ENCODE measurements around the gene ATP11A. TPM values are rescaled to one million over a fixed set of nuclear protein-coding genes. Genes with fewer than 3 reads are reported as not detected.

The ATP11A gene
- total RNA-seq, 5 donors from 2014 or later (not counting 1 experiment from before 2014, with no cell fraction given) = 35.7 to 57.1 (median 48.5) TPM

- Histone ChIP-seq H3K36me3 (ENCODE audit: control insufficient read depth in 2 of 2, extremely low read depth in 1 of 2, insufficient read depth in 1 of 2, low read length in 1 of 2) (no peaks in the 10 kb centered on the region), H3K27ac (ENCODE audit: low read length) (no peak overlapping the region), H3K9me3 (no peaks in the 10 kb centered on the region), H3K4me3 (ENCODE audit: control insufficient read depth in 1 of 2, extremely low read depth in 1 of 2, low read length in 1 of 2) (no peak overlapping the region), H3K27me3 (replicated peaks in 1 of 2; ENCODE audit: control insufficient read depth in 2 of 2, extremely low read depth in 1 of 2, insufficient read depth in 2 of 2, low read length in 1 of 2) (peaks cover 0 to 30% of the 10 kb centered on the region in 2 experiments), H3K4me1 (ENCODE audit: control insufficient read depth in 1 of 2, extremely low read depth in 1 of 2, insufficient read depth in 2 of 2, low read length in 2 of 2) (no peaks in the 10 kb centered on the region)
- no peaks in the 10 kb centered on the region for H3K9me3 Mint-ChIP-seq
- no peaks in the 10 kb centered on the region for H3K36me3 Mint-ChIP-seq
- H3K4me1 Mint-ChIP-seq = no peaks in the 10 kb centered on the region
- ATAC-seq (replicated peaks in 1 of 4) (no peak), DNase-seq (no peak)
- H3K27ac Mint-ChIP-seq = no peak overlapping the region
- WGBS (ENCODE audit: insufficient coverage) = 92% methylated on average over 12 of the region's 13 CpGs
- POLR2A ChIA-PET = no interaction called here
- CTCF ChIA-PET = no interaction called here
- H3K4me3 Mint-ChIP-seq = no peak overlapping the region
- peaks cover 33 to 54% of the 10 kb centered on the region in 2 donors for H3K27me3 Mint-ChIP-seq
These were observed 228.9 kb downstream of the ATP11A start for GRCh38 chr13:112918746-112919145.

- no peak overlapping the region for H3K27ac Mint-ChIP-seq
- no peaks in the 10 kb centered on the region for H3K4me1 ChIP-seq (ENCODE audit: control insufficient read depth in 1 of 2, extremely low read depth in 1 of 2, insufficient read depth in 2 of 2, low read length in 2 of 2)
- CTCF ChIA-PET = no interaction called here
These were observed 234.1 kb downstream of the ATP11A start for GRCh38 chr13:112923962-112924361.

GRCh38 chr13:112924365-112924764 is 234.5 kb downstream of the ATP11A start:
- Histone ChIP-seq H3K27ac (ENCODE audit: low read length) (no peak overlapping the region), H3K4me1 (ENCODE audit: control insufficient read depth in 1 of 2, extremely low read depth in 1 of 2, insufficient read depth in 2 of 2, low read length in 2 of 2) (no peaks in the 10 kb centered on the region), H3K27me3 (replicated peaks in 1 of 2; ENCODE audit: control insufficient read depth in 2 of 2, extremely low read depth in 1 of 2, insufficient read depth in 2 of 2, low read length in 1 of 2) (peaks cover 2 to 13% of the 10 kb centered on the region in 2 experiments), H3K36me3 (ENCODE audit: control insufficient read depth in 2 of 2, extremely low read depth in 1 of 2, insufficient read depth in 1 of 2, low read length in 1 of 2) (no peaks in the 10 kb centered on the region), H3K4me3 (ENCODE audit: control insufficient read depth in 1 of 2, extremely low read depth in 1 of 2, low read length in 1 of 2) (no peak overlapping the region), H3K9me3 (no peaks in the 10 kb centered on the region)
- ChIA-PET POLR2A (no interaction called here), CTCF (no interaction called here)
- no CpG with 5 or more reads among the region's 2 CpGs for WGBS (ENCODE audit: insufficient coverage)
- no peak for DNase-seq
- peaks cover 3 to 15% (median 3%) of the 10 kb centered on the region in 3 donors for H3K4me1 Mint-ChIP-seq
- no peaks in the 10 kb centered on the region for H3K36me3 Mint-ChIP-seq
- no peaks in the 10 kb centered on the region for H3K9me3 Mint-ChIP-seq
- H3K27me3 Mint-ChIP-seq = peaks cover 36 to 44% of the 10 kb centered on the region in 2 donors
- no peak overlapping the region for H3K4me3 Mint-ChIP-seq
- no peak overlapping the region for H3K27ac Mint-ChIP-seq
- ATAC-seq (replicated peaks in 1 of 4) = no peak

More at GRCh38 chr13:112923962-112924361, 234.1 kb downstream of the ATP11A start:
- ATAC-seq (replicated peaks in 1 of 4) = no peak
- Histone ChIP-seq H3K9me3 (no peaks in the 10 kb centered on the region), H3K27ac (ENCODE audit: low read length) (no peak overlapping the region), H3K27me3 (replicated peaks in 1 of 2; ENCODE audit: control insufficient read depth in 2 of 2, extremely low read depth in 1 of 2, insufficient read depth in 2 of 2, low read length in 1 of 2) (peaks cover 2 to 9% of the 10 kb centered on the region in 2 experiments), H3K4me3 (ENCODE audit: control insufficient read depth in 1 of 2, extremely low read depth in 1 of 2, low read length in 1 of 2) (no peak overlapping the region), H3K36me3 (ENCODE audit: control insufficient read depth in 2 of 2, extremely low read depth in 1 of 2, insufficient read depth in 1 of 2, low read length in 1 of 2) (no peaks in the 10 kb centered on the region)
- H3K9me3 Mint-ChIP-seq = no peaks in the 10 kb centered on the region
- DNase-seq = no peak
- H3K4me1 Mint-ChIP-seq = peaks cover 0 to 11% (median 0%) of the 10 kb centered on the region in 3 donors
- POLR2A ChIA-PET = no interaction called here
- H3K4me3 Mint-ChIP-seq = no peak overlapping the region
- peaks cover 32 to 40% of the 10 kb centered on the region in 2 donors for H3K27me3 Mint-ChIP-seq
- WGBS (ENCODE audit: insufficient coverage) = 80% methylated on average over 1 of the region's 12 CpGs
- H3K36me3 Mint-ChIP-seq = no peaks in the 10 kb centered on the region

GRCh38 chr13:112926003-112926402 is 236.2 kb downstream of the ATP11A start:
- H3K4me3 Mint-ChIP-seq = no peak overlapping the region
- H3K9me3 ChIP-seq = no peaks in the 10 kb centered on the region

GRCh38 chr13:112926993-112927392 is 237.2 kb downstream of the ATP11A start:
- Mint-ChIP-seq H3K4me3 (no peak overlapping the region), H3K27ac (no peak overlapping the region), H3K27me3 (peaks cover 46 to 50% of the 10 kb centered on the region in 2 donors), H3K4me1 (peaks cover 7 to 22% (median 9%) of the 10 kb centered on the region in 3 donors), H3K9me3 (no peaks in the 10 kb centered on the region), H3K36me3 (no peaks in the 10 kb centered on the region)
- DNase-seq = no peak
- Histone ChIP-seq H3K27me3 (replicated peaks in 1 of 2; ENCODE audit: control insufficient read depth in 2 of 2, extremely low read depth in 1 of 2, insufficient read depth in 2 of 2, low read length in 1 of 2) (peaks cover 7 to 25% of the 10 kb centered on the region in 2 experiments), H3K27ac (ENCODE audit: low read length) (no peak overlapping the region), H3K36me3 (ENCODE audit: control insufficient read depth in 2 of 2, extremely low read depth in 1 of 2, insufficient read depth in 1 of 2, low read length in 1 of 2) (no peaks in the 10 kb centered on the region), H3K4me1 (ENCODE audit: control insufficient read depth in 1 of 2, extremely low read depth in 1 of 2, insufficient read depth in 2 of 2, low read length in 2 of 2) (no peaks in the 10 kb centered on the region), H3K4me3 (ENCODE audit: control insufficient read depth in 1 of 2, extremely low read depth in 1 of 2, low read length in 1 of 2) (no peak overlapping the region), H3K9me3 (no peaks in the 10 kb centered on the region)
- POLR2A ChIA-PET = no interaction called here
- no peak for ATAC-seq (replicated peaks in 1 of 4)
- WGBS (ENCODE audit: insufficient coverage) = 100% methylated on average over 1 of the region's 5 CpGs
- CTCF ChIA-PET = no interaction called here

More at GRCh38 chr13:112926003-112926402, 236.2 kb downstream of the ATP11A start:
- Histone ChIP-seq H3K4me3 (ENCODE audit: control insufficient read depth in 1 of 2, extremely low read depth in 1 of 2, low read length in 1 of 2) (no peak overlapping the region), H3K4me1 (ENCODE audit: control insufficient read depth in 1 of 2, extremely low read depth in 1 of 2, insufficient read depth in 2 of 2, low read length in 2 of 2) (no peaks in the 10 kb centered on the region), H3K27me3 (replicated peaks in 1 of 2; ENCODE audit: control insufficient read depth in 2 of 2, extremely low read depth in 1 of 2, insufficient read depth in 2 of 2, low read length in 1 of 2) (peaks cover 5 to 19% of the 10 kb centered on the region in 2 experiments), H3K27ac (ENCODE audit: low read length) (no peak overlapping the region), H3K36me3 (ENCODE audit: control insufficient read depth in 2 of 2, extremely low read depth in 1 of 2, insufficient read depth in 1 of 2, low read length in 1 of 2) (no peaks in the 10 kb centered on the region)
- no peak for ATAC-seq (replicated peaks in 1 of 4)
- H3K27ac Mint-ChIP-seq = no peak overlapping the region
- H3K9me3 Mint-ChIP-seq = no peaks in the 10 kb centered on the region
- POLR2A ChIA-PET = no interaction called here
- 95% methylated on average over 14 of the region's 15 CpGs for WGBS (ENCODE audit: insufficient coverage)
- peaks cover 7 to 22% (median 9%) of the 10 kb centered on the region in 3 donors for H3K4me1 Mint-ChIP-seq
- no peaks in the 10 kb centered on the region for H3K36me3 Mint-ChIP-seq
- H3K27me3 Mint-ChIP-seq = peaks cover 40 to 48% of the 10 kb centered on the region in 2 donors
- no peak for DNase-seq
- CTCF ChIA-PET = no interaction called here

GRCh38 chr13:112928020-112928971 is 238.5 kb downstream of the ATP11A start:
- no peaks in the 10 kb centered on the region for H3K9me3 Mint-ChIP-seq
- H3K27me3 ChIP-seq (replicated peaks in 1 of 2; ENCODE audit: control insufficient read depth in 2 of 2, extremely low read depth in 1 of 2, insufficient read depth in 2 of 2, low read length in 1 of 2) = peaks cover 7 to 34% of the 10 kb centered on the region in 2 experiments
- WGBS (ENCODE audit: insufficient coverage) = 66% methylated on average over 10 of the region's 21 CpGs
- H3K4me1 ChIP-seq (ENCODE audit: control insufficient read depth in 1 of 2, extremely low read depth in 1 of 2, insufficient read depth in 2 of 2, low read length in 2 of 2) = no peaks in the 10 kb centered on the region
- no peaks in the 10 kb centered on the region for H3K36me3 ChIP-seq (ENCODE audit: control insufficient read depth in 2 of 2, extremely low read depth in 1 of 2, insufficient read depth in 1 of 2, low read length in 1 of 2)
- no peak overlapping the region for H3K4me3 Mint-ChIP-seq
- no peak overlapping the region for H3K27ac ChIP-seq (ENCODE audit: low read length)
- no peaks in the 10 kb centered on the region for H3K9me3 ChIP-seq
- DNase-seq = no peak
- H3K4me3 ChIP-seq (ENCODE audit: control insufficient read depth in 1 of 2, extremely low read depth in 1 of 2, low read length in 1 of 2) = no peak overlapping the region
- H3K27ac Mint-ChIP-seq = no peak overlapping the region
- peaks cover 46 to 58% of the 10 kb centered on the region in 2 donors for H3K27me3 Mint-ChIP-seq
- ATAC-seq (replicated peaks in 1 of 4) = no peak
- CTCF ChIA-PET = no interaction called here
- peaks cover 7 to 22% (median 9%) of the 10 kb centered on the region in 3 donors for H3K4me1 Mint-ChIP-seq
- H3K36me3 Mint-ChIP-seq = no peaks in the 10 kb centered on the region
- POLR2A ChIA-PET = no interaction called here

All from T-cell (primary cell).